ENCODE results near the gene PDE4D.
"Not testable (repeated sequence)": the region's sequence is repeated elsewhere in the genome, so short reads cannot be mapped to it uniquely, and the experiment has no call there.

The PDE4D gene

DNA sequence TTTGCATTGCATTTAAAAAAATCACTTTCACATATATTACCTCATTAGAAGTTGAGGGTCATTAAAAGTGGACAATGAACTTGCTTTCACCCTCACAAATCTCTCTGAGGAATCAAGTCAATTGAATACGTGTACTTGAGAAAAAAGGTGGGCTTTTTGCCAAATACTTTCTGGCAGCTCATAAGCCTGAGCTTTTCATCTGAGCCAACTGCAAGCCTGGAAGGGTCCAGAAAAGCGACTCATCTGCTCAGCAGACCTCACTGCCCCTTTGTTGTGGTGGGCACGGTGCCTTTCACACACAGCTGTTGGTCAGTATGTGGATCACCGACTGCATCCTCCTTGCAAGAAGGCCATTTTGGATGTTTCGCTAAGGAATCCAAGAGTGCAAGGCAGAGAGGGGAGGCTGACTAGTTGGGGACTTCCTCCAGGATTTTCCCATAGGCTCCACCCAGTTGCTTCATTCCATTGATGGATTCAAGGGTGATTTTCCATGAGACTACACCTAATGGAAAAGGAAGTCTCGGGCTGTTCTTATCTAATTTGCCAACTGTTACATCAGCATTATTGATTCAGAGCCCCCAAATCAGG is 564.7 kb downstream of the PDE4D start:
- DNase-seq (ENCODE audit: low read depth in 2 of 2) = no peak

GRCh38 chr5:59327191-59327980 is 566.1 kb downstream of the PDE4D start:
- no peak for DNase-seq (ENCODE audit: low read depth in 2 of 2)

GRCh38 chr5:59326596-59326995 is 566.9 kb downstream of the PDE4D start:
- no peak for DNase-seq (ENCODE audit: low read depth in 2 of 2)

GRCh38 chr5:59325070-59325469 is 568.5 kb downstream of the PDE4D start:
- DNase-seq (ENCODE audit: low read depth in 2 of 2) = no peak

GRCh38 chr5:59322894-59323293 is 570.6 kb downstream of the PDE4D start:
- DNase-seq (ENCODE audit: low read depth in 2 of 2) = no peak

- no peak for DNase-seq (ENCODE audit: low read depth in 2 of 2)
Observed at GRCh38 chr5:59322058-59322457, 571.5 kb downstream of the PDE4D start.

- DNase-seq (ENCODE audit: low read depth in 2 of 2) = no peak
Observed at GRCh38 chr5:59321642-59322041, 571.9 kb downstream of the PDE4D start.

DNA sequence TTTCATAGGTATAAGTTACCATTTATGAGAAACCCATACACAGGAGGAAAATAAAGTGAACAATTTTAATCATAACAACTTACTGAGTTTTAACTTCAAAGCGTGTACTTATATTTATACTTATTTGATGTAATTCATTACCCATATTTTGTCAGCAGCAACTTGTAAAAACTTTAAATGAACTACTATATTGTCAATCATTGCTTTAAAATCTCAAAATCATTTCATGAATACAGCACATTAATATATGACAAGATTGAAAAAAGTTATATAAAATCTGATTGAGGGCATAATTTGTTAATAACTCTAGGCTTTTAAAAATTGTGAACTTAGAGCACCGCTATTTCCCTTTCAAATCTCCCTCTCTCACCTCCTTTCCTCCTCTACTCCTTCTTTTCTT is 573.1 kb downstream of the PDE4D start:
- DNase-seq (ENCODE audit: low read depth in 2 of 2) = no peak

GRCh38 chr5:59319250-59319649 is 574.3 kb downstream of the PDE4D start:
- DNase-seq (ENCODE audit: low read depth in 2 of 2) = no peak

DNA sequence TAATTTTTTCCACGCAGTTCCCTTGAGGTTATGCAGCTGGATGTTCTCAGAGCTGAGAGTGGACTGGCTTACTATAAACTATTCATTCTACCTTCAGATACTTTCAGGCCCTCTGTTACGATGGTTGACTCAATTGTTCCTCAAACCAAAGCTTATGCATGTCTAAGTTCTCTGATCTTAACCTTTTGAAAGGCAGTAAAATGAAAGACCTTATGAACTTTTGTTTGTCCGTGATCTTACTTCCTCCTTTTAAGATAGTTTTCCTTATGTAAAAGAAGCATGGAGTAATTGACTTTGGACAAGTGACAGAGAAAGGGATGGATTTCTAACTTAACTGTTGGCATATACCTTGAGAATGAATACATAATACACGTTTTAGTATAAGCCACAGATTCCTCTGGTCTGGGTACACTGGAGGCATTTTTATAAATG is 575.7 kb downstream of the PDE4D start:
- DNase-seq (ENCODE audit: low read depth in 2 of 2) = no peak

GRCh38 chr5:59317023-59317773 is 576.3 kb downstream of the PDE4D start:
- DNase-seq (ENCODE audit: low read depth in 2 of 2) = no peak

- no peak for DNase-seq (ENCODE audit: low read depth in 2 of 2)
Observed at GRCh38 chr5:59312223-59312622, 581.3 kb downstream of the PDE4D start.

DNA sequence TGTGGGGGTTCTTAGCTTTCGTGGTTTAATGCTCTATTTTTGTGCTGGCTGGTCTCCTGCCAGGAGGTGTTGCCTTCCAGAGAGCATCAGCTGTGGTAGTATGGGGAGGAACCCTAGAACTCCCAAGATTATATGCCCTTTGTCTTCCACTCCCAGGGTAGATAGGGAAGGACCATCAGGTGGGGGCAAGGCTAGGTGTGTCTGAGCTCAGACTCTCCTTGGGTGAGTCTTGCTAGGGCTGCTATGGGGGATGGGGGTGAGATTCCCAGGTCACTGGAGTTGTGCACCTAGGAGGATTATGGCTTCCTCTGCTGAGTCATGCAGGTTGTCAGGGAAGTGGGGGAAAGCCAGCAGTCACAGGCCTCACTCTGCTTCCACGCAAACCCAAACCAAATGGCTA is 584.8 kb downstream of the PDE4D start:
- DNase-seq (ENCODE audit: low read depth in 2 of 2) = not testable (repeated sequence)

DNA sequence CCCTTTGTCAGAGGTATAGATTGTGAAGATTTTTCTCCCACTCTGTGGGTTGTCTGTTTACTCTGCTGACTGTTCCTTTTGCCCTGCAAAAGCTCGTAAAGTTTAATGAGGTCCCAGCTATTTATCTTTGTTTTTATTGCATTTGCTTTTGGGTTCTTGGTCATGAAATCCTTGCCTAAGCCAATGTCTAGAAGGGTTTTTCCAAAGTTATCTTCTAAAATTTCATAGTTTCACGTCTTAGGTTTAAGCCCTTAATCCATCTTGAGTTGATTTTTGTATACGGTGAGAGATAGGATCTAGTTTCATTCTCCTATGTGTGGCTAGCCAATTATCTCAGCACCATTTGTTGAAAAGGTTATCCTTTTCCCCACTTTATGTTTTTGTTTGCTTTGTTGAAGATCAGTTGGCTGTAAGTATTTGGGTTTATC is 590.2 kb downstream of the PDE4D start:
- not testable (repeated sequence) for DNase-seq (ENCODE audit: low read depth in 2 of 2)

- DNase-seq (ENCODE audit: low read depth in 2 of 2) = not testable (repeated sequence)
Observed at GRCh38 chr5:59302509-59302908, 591.0 kb downstream of the PDE4D start.

GRCh38 chr5:59301727-59302126 is 591.8 kb downstream of the PDE4D start:
- no peak for DNase-seq (ENCODE audit: low read depth in 2 of 2)

DNA sequence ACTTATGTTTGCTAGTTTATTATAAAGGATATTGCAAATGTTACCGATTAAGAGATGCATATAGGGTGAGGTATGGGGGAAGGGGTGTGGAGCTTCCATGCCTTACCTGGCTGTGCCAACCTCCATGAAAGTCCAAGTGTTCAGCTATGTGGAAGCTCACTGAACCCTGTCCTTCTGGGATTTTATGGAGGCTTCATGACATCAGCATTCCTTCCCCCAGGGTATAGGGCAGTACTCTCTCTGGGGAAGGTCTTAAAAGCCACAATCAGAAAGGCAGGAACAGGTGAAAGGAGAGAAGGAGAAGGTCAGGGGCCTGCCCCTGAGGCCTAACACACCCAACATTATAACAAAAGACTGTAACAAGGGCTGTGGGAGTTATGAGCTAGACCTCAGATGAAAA is 592.6 kb downstream of the PDE4D start:
- no peak for DNase-seq (ENCODE audit: low read depth in 2 of 2)

- no peak for DNase-seq (ENCODE audit: low read depth in 2 of 2)
Observed at GRCh38 chr5:59299006-59299405, 594.5 kb downstream of the PDE4D start.

DNA sequence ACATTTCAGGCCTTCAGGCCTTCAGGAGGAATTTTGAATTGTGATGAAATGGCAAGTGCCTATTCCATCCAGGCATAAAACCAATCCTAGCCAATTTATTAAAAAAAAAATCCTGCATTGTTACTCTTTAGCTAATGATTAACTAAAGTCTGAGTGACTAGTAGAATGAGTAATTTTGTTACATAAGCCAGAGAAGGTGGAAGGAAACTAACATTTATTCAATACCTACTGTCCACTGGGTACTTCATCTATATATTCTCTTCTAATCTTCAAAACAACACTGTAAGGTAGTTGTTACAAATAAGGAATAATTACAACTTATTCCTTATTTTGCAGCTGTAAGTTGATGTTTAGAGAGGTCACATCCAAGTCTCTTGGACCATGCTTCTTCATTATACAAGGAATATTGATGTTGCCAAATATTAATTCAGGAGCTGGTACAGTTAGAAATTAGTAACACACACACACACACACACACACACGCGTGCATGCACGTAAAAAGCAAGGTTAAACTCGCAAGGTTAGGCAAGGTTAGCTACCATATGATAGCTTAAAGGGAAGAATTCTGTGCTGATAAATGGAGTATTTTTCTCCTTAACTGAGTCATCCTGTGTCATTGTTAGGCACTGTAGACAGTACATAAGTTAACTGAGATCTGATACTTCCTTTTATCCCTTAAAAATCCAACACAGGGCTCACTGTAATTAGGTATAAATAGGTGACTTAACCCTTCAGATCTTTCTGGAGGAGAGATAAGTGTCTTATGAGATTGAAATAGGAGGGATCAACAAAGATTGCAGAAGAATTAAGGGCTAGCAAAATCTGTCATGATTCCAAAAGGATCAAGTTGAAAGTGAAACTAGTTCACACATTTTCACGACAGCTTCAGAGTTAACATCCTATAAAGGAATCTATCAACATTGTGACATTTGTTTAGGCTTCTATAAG is 596.9 kb downstream of the PDE4D start:
- DNase-seq (ENCODE audit: low read depth in 2 of 2) = no peak

- DNase-seq (ENCODE audit: low read depth in 2 of 2) = peak; percentile 8 to 13
Observed at GRCh38 chr5:59293700-59294099, 599.8 kb downstream of the PDE4D start.

DNA sequence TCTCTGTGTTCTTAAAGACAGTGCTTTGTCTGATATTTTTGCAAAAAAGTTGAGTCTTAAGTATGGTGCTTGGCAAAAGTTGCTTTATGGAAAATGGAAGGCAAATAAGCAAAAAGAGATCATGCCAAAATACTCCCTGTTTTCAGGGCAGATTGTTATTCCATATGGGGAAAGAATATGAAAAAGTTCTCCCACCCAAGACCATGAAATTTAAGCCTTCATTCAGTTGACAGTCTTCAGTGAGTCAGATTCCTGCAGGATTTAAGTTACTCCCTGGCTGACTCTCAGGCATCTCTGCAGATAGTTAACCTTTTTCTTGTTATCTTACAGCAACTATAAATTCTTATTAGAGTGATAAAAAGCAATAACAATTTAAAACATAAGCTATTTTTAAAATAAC is 601.6 kb downstream of the PDE4D start:
- DNase-seq (ENCODE audit: low read depth in 2 of 2) = no peak

- no peak for DNase-seq (ENCODE audit: low read depth in 2 of 2)
Observed at GRCh38 chr5:59287884-59288283, 605.6 kb downstream of the PDE4D start.
